SK-N-SH (cell line): ENCODE results near the gene MB21D2. TPM values are rescaled to one million over a fixed set of nuclear protein-coding genes. Genes with fewer than 3 reads are reported as not detected.

ENCODE experiments used
- CHD2 ChIP-seq: fragments of 150-350 bp; IDR thresholded peaks from 2 replicates; pipeline ENCODE4 v1.6.1; 2018; ENCODE audit warnings: low read length; ENCODE audit not compliant: partially characterized antibody
- CTCF ChIP-seq: fragments of 200-600 bp; sonication (generic); IDR thresholded peaks from 2 replicates; pipeline ENCODE4 v1.6.1; 2017; ENCODE audit warnings: antibody characterized with exemption, mild to moderate bottlenecking, moderate library complexity
- EP300 ChIP-seq, 2 experiments: IDR thresholded peaks; 2 replicates each; pipeline versions ENCODE4 v1.4.0 to v1.6.1; 2012; ENCODE audit warnings: borderline replicate concordance in 1 of 2, low read depth in 1 of 2, low read length in 1 of 2
- EZH2phosphoT487 ChIP-seq: fragments of 200-600 bp; sonication (generic); IDR thresholded peaks from 2 replicates; pipeline ENCODE4 v1.6.1; 2017; ENCODE audit warnings: low read depth, mixed run types, mild to moderate bottlenecking, antibody characterized with exemption, moderate library complexity, borderline replicate concordance
- FOXM1 ChIP-seq: IDR thresholded peaks from 2 replicates; pipeline ENCODE4 v1.4.0; 2012; ENCODE audit warnings: low read depth, mild to moderate bottlenecking
- GABPA ChIP-seq: IDR thresholded peaks from 2 replicates; pipeline ENCODE4 v1.4.0; 2012; ENCODE audit warnings: low read depth, mild to moderate bottlenecking
- GATA2 ChIP-seq: sonication (generic); formaldehyde crosslinking; IDR thresholded peaks from 2 replicates; pipeline ENCODE4 v1.5.0; 2020; ENCODE audit warnings: mild to moderate bottlenecking, missing genetic modification reagents
- IRF3 ChIP-seq: fragments of 150-350 bp; IDR thresholded peaks from 2 replicates; pipeline ENCODE4 v1.6.1; 2016; ENCODE audit warnings: mild to moderate bottlenecking, low read depth, low read length
- JUND ChIP-seq: IDR thresholded peaks from 2 replicates; pipeline ENCODE4 v1.4.0; 2012
- MAX ChIP-seq: IDR thresholded peaks from 2 replicates; pipeline ENCODE4 v1.4.0; 2012; ENCODE audit warnings: low read depth
- PBX3 ChIP-seq: IDR thresholded peaks from 2 replicates; pipeline ENCODE4; 2012
- POLR2AphosphoS5 ChIP-seq: IDR thresholded peaks from 2 replicates; pipeline ENCODE4 v1.6.1; 2012; ENCODE audit warnings: low read depth, low read length
- RAD21 ChIP-seq: IDR thresholded peaks from 2 replicates; pipeline ENCODE4 v1.6.1; 2012; ENCODE audit warnings: mild to moderate bottlenecking, low read length
- RCOR1 ChIP-seq: fragments of 150-350 bp; IDR thresholded peaks from 2 replicates; pipeline ENCODE4 v1.6.1; 2017; ENCODE audit warnings: antibody characterized with exemption, low read length
- RFX5 ChIP-seq: IDR thresholded peaks from 2 replicates; pipeline ENCODE4 v1.6.1; 2012; ENCODE audit warnings: mild to moderate bottlenecking, improper control_type of control experiment, low read length
- RXRA ChIP-seq: IDR thresholded peaks from 2 replicates; pipeline ENCODE4 v1.4.0; 2012; ENCODE audit warnings: low read depth, mild to moderate bottlenecking, borderline replicate concordance
- TAF1 ChIP-seq: IDR thresholded peaks from 2 replicates; pipeline ENCODE4 v1.6.1; 2012; ENCODE audit warnings: low read depth, mild to moderate bottlenecking, low read length, moderate library complexity, borderline replicate concordance
- TEAD4 ChIP-seq: IDR thresholded peaks from 2 replicates; pipeline ENCODE4 v1.4.0; 2012; ENCODE audit warnings: mild to moderate bottlenecking, borderline replicate concordance; ENCODE audit not compliant: insufficient read depth
- USF1 ChIP-seq: IDR thresholded peaks from 2 replicates; pipeline ENCODE4 v1.4.0; 2012; ENCODE audit warnings: low read depth, borderline replicate concordance
- USF2 ChIP-seq: fragments of 150-350 bp; IDR thresholded peaks from 2 replicates; pipeline ENCODE4 v1.6.1; 2017; ENCODE audit warnings: antibody characterized with exemption, low read length, low read depth, borderline replicate concordance
- YY1 ChIP-seq: IDR thresholded peaks from 2 replicates; pipeline ENCODE4 v1.4.0; 2012; ENCODE audit warnings: low read depth, mild to moderate bottlenecking
- polyA plus RNA-seq, 3 experiments: library from polyadenylated mRNA; depleted of rRNA; stranded (reverse); fragments of >200 nt; gene quantifications; 2 replicates each; pipeline ENCODE4 v1.2.3, GENCODE V29; 2012

Gene MB21D2
- polyA plus RNA-seq, 1 of the 3 experiments (the other 2 are of a cell fraction) = 12.7 TPM

- TF ChIP-seq USF2 = no peak
- no peak for TF ChIP-seq USF1
- TF ChIP-seq RFX5 = no peak
- no peak for TF ChIP-seq FOXM1
- TF ChIP-seq GABPA = no peak
- 0 out of 2 replicates have a peak, but pooled peaks have one; percentile 25 for TF ChIP-seq MAX
- TF ChIP-seq GATA2 = no peak
- no peak for TF ChIP-seq RCOR1
- TF ChIP-seq RXRA = peak; percentile 90
- no peak for TF ChIP-seq CTCF
- TF ChIP-seq YY1 = no peak
- TF ChIP-seq EP300 (IDR thresholded peaks at IDR 0.05; ENCODE audit: borderline replicate concordance in 1 of 2, low read depth in 1 of 2, low read length in 1 of 2) = peak in 1 of 2 experiments; percentile 70; a peak in 2 of 4 replicates
- TF ChIP-seq EZH2phosphoT487 = no peak
- TF ChIP-seq TAF1 = no peak
- TF ChIP-seq TEAD4 = peak; percentile 65
- TF ChIP-seq POLR2AphosphoS5 = 0 out of 2 replicates have a peak, but pooled peaks have one; percentile 17
- TF ChIP-seq RAD21 = no peak
- peak; percentile 57 for TF ChIP-seq JUND
- peak; percentile 57 for TF ChIP-seq PBX3
- no peak for TF ChIP-seq IRF3
- no peak for TF ChIP-seq CHD2
- TF ChIP-seq, all 33 proteins: peak for 11
Observed at GRCh38 chr3:192901435-192901834, 16.2 kb downstream of the MB21D2 start (continued).
